NCI-H2171 treated with DMSO at 0.1 percent for 48 hours (cell line): ENCODE measurements around the gene SLIT3.

Experiments
- DNase-seq: peaks from one replicate; lab custom pipeline; 2025; lab: John Stamatoyannopoulos, UW

Gene SLIT3

DNA sequence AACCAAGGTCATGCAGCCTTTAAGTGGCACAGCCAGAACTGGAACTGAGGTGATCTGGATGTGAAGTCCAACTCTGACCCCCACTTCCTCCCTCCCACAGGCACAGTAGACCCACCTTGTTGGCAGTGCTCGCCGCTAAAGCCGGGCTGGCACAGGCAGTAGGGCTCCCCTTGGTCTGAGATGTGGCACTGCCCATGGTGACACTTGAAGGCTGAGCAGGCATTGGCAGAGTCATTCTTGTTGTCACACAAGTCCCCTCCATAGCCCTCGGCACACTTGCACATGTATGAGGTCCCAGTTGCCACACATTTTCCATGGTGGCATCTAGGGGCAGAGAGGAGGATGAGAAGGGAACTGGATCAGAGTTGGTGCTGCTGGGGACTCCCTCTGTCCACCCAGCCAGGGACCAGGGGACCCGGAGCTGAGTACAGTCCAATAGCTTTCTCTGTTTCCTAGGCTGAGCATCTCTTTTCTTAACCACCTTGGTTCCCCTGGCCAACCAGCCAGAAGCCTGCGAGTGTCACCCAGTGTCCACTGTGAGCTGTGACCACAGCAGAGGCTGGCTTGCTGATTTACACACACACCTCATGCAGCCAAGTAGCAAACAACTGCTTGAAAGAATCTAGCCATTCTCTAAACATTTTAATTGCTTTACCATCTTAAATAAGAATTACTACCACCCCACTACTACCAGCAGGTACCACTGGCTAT lies 631.1 kb downstream of the SLIT3 start:
- no peak for DNase-seq

DNA sequence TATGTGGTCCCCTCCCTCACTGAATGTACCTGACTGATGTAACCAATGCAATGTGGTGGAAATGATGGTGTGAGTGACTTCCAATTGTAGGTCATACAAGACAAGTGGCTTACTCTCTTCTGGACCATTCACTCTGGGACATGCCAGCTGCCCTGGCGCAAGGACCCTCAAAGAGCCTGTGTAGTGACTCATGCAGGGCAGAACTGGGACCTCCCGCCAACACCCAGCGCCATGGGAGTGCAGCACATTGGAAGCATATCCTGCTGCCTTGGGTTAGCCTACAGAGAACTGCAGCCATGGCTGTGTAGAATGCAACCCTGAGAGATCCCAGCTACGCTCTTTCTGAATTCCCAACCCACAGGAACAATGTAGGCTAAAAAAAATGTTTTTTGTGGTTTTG lies 631.8 kb downstream of the SLIT3 start:
- no peak for DNase-seq

GRCh38 chr5:168668078-168668477 lies 632.9 kb downstream of the SLIT3 start:
- no peak for DNase-seq

DNA sequence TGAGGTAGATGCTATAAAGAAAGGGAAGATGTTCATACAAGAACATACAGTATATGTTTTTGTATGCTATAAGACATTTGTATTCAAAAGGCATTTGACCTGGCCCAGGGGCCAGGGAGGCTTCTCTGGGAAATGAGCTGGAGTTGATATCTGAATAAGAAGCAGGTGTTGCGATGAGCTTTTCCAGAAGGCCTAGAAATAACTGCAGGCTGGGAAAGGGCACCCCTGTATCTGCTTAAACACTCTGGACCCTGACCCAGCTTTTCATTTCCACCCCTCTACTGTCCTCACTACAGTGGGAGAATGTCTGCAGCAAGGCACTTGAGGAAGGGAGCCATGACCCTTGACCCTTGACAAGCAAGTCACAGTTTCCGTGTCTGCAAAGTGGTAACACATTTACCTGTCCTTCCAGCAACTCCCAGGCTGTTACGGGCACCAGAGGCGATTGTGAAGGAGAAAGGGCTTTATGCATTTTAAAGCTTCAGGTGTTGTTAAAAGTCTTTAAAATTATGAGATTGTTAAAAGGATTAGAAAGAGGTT lies 633.6 kb downstream of the SLIT3 start:
- no peak for DNase-seq

DNA sequence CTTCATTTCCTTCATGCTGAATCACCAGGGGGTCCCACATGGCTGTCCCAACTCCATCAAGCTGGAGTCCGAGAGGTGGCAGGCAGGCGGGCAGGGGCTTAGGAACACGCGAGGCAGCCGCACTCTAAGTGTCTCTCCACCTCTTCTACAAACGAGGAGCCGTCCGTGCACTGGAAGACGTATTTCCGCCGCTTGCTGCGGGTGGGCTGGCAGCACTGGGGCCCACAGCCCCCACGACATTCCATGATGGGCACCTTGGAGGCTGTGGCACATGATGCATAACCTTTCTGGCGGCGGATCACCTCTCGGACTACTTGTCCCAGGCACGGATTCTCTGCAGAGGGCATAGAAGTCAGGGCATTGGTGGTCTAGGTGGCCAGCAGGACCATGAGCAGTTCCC lies 634.6 kb downstream of the SLIT3 start:
- no peak for DNase-seq

GRCh38 chr5:168663276-168664004 lies 637.5 kb downstream of the SLIT3 start:
- no peak for DNase-seq

DNA sequence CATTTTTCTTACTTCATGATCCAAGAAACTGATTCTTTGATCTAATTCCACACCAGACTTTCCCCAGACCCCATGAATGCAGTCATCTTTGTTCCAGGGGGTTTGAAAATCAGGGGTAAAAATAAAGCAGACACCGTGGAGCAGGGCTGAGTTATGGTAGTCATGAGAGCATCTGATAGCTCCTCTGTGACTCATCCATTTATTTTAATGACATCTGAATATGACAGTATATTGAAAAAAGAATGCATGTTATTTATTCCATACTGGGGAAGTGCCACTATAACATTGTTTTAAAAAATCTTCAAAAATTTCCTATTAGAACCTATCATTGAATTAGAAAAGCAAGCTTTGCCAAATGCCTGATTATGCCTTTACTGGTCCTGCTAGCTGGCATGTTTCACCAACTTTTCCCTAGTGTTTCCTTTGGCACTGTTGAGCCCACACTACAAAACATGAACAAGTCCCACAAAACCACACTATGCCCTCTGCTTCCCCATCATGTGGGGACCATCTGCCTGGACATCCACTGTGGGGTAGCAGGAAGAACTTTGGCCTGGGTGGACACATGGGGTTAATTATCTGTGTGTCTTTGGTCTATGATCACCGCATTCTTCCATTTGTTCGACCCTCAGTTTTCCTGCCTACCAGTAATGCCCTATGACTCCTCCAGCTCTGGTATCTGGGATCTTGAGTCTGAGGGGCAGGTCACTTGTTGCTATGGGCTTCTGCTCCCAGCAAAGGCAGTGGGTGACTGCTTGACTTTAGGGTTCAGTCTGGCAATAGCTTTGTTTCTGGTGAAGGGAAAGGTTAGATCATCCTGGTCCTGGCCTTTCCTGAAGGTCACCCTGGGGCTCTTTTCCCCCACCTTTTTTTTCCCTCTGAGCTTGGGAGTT lies 639.1 kb downstream of the SLIT3 start:
- DNase-seq: no peak

GRCh38 chr5:168660691-168661090 lies 640.2 kb downstream of the SLIT3 start:
- no peak for DNase-seq

DNA sequence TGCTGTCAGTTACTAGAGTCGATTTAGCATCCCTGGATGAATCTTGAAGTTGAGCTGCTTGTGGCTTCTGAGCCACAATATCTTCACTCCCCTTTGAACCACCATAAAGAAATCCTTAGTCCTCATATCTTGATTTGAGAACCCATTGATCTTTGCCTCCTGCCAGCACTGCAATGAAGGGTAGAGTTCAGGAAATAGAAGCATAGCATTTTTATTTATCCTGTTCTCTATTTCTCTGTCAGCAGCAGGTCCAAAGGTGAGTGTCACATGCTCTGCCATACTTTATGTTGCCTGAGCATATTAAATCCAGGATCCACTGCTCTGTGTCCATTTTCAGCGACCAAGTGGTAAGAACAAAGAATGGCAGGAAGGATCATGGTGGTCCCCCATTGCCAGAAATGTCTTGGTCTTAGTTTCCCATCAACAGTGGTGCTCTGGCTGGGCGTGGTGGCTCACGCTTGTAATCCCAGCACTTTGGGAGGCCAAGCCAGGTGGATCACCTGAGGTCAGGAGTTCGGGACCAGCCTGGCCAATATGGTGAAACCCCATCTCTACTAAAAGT lies 641.6 kb downstream of the SLIT3 start:
- DNase-seq: no peak

GRCh38 chr5:168658394-168658793 lies 642.5 kb downstream of the SLIT3 start:
- DNase-seq: no peak

GRCh38 chr5:168656633-168657032 lies 644.3 kb downstream of the SLIT3 start:
- DNase-seq: peak; percentile 63

GRCh38 chr5:168655316-168655715 lies 645.6 kb downstream of the SLIT3 start:
- no peak for DNase-seq

DNA sequence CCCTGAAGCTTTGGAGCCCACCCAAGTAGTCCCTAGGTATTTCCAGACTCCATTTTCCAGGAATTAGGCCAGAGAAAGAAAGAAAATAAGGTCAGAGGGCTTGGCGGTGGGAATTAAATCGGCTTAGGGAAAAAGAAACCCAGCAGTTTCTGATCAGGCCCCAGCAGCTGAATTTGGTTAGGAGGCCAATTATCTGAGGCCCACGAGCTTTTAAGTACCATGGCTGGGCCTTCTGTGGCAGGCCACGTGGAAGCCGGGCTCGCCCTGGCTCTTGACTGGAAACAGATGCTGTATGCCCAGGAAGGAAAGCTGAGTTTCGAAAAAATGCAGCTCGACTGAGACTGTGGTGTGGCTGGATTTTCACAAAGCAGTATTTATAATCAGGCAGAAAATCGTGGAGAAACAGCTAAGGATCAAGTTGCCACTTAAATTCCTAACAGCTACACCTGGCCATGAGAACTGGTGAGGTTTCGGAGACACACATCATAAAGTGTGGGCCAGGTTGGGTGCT lies 646.7 kb downstream of the SLIT3 start:
- DNase-seq: peak; percentile 61

- no peak for DNase-seq
Measured at GRCh38 chr5:168653626-168654025, 647.3 kb downstream of the SLIT3 start.

GRCh38 chr5:168651648-168652047 lies 649.3 kb downstream of the SLIT3 start:
- DNase-seq: no peak

DNA sequence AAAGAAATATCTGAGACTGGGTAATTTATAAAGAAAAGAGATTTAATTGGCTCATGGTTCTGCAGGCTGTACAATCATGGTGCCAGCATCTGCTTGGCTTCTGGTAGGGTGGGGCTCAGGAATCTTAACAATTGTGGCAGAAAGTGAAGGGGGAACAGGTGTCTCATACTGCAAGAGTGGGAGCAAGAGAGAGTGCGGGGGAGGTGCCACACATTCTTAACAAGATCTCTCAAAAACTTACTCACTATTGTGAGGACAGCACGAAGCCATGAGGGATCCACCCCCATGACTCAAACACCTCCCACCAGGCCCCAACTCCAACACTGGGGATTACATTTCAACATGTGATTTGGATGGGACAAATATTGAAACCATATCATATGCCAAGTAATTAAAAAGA lies 651.6 kb downstream of the SLIT3 start:
- no peak for DNase-seq

DNA sequence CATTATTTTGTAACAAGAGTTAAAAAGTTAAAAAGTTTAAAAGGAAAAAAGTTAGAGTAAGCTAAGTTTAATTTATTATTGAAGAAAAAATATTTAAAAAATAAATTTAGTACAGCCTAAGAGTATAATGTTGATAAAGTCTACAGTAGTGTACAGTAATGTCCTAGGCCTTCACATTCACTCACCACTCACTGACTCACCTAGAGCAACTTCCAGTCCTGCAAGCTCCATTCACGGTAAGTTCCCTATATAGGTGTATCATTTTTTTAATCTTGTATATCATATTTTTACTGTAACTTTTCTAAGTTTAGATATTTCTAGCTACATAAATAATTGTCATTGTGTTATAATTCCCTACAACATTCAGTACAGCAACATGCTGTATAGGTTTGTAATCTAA lies 652.4 kb downstream of the SLIT3 start:
- DNase-seq: no peak

- no peak for DNase-seq
Measured at GRCh38 chr5:168648016-168648415, 652.9 kb downstream of the SLIT3 start.

GRCh38 chr5:168647083-168647482 lies 653.9 kb downstream of the SLIT3 start:
- no peak for DNase-seq

- no peak for DNase-seq
Measured at GRCh38 chr5:168646335-168646734, 654.6 kb downstream of the SLIT3 start.

GRCh38 chr5:168645195-168645594 lies 655.7 kb downstream of the SLIT3 start:
- DNase-seq: no peak

- no peak for DNase-seq
Measured at GRCh38 chr5:168642019-168642418, 658.9 kb downstream of the SLIT3 start.
